ENCODE measurements around the gene NUCB2.

The NUCB2 gene

GRCh38 chr11:17331669-17332068 lies 55.1 kb downstream of the NUCB2 start:
- FAIRE-seq (no peak), DNase-seq (ENCODE audit: low spot score) (no peak)

DNA sequence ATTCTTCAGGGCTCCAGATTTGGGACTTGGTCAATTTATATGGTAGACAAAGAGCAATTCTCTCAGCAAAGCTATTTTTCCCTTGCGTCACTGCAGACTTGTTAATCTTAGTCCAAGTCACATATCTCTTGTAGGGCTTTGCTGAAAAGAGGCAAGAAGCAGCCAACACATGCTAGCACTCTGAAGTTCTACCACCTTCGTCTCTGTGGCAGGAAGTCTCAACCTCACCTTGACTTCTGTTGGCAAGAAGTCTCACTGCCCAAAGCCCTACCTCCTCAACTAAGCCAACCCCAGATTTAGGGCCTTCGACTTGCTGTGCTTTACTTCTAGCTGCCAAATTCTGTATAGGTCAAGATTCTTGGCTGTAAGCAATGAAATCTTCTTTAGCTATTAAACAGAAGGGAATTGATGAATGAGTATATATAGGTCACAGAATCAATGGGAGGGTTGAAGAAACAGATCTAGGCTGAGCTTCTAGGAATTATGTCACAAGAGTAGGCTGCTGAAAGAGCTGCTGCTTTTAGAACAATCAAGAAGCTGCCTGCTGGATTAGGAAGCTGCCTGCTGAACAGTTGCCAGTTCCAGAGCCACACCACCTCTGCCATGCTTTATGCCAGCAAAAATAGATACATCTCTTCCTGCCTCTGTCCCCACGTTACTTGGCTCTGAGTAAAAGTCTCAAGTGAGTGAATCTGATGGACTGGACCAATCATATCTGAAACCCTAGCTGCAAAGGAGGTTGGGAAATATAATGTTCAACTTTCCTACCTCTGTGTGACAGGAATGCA lies 57.5 kb downstream of the NUCB2 start:
- FAIRE-seq, result no peak
- no peak for DNase-seq (ENCODE audit: low spot score)

- DNase-seq (ENCODE audit: low spot score) (no peak), FAIRE-seq (no peak)
Observed at GRCh38 chr11:17343257-17343656, 66.7 kb downstream of the NUCB2 start.

- DNase-seq (ENCODE audit: low spot score) (no peak), FAIRE-seq (no peak)
Observed at GRCh38 chr11:17343907-17344306, 67.4 kb downstream of the NUCB2 start.

GRCh38 chr11:17347676-17348075 lies 71.1 kb downstream of the NUCB2 start:
- DNase-seq (ENCODE audit: low spot score) (no peak), FAIRE-seq (no peak)

DNA sequence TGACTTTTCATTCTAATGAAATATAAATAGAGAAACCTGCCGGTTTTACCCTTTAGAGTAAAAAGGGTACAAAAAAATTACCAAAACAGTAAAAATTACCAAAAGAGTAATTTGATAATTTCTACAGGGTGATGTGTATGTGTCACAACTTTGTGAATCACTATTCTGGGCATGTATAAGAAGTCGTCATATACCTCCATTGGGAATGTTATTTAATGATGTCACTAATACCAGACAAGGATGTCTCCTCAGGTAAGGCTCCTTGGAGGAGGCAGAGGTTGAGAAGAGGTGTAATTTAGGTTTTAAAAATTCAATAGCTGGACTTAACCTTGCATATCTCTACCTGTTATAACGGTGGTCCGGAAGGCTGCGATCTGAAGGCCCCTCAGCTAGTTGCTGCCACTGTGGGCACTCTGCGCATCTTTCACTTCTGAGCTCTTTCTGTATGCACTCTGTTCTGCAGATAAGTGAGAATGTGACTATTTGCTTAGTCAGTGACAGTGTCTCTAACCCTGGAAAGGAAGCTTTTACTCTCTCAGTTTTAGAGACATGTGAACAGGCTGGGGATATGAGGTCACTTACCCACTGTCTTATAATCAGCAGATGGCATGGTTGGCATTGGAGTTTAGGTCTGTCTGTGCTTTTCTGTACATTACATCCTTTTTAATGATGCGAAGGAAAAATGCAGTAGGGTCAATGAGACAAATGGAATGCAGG lies 74.1 kb downstream of the NUCB2 start:
- FAIRE-seq (no peak), DNase-seq (ENCODE audit: low spot score) (no peak)

DNA sequence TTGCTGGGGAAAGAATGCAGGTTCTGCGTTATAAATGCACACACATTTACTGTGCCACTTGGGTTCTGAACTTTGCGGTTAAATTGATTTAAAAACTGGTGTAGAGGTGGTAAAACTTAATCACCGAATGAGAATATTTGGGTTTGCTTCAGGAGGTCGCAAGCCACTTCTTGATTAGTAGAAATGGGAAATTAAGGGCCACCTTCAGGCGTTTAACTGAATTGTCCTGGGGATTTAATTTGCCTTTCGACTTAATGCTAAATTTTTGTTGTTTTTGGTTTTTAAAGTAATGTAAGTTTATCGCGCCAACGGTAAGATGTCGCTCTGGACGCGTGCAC lies 74.6 kb downstream of the NUCB2 start:
- DNase-seq (ENCODE audit: low spot score) (no peak), FAIRE-seq (no peak)

GRCh38 chr11:17351510-17352176 lies 75.1 kb downstream of the NUCB2 start, which contains the start of gene NCR3LG1:
NCR3LG1 (plus strand) TSS chr11:17351800; CDS start chr11:17351970, 170 bp downstream.
- FAIRE-seq, result no peak
- DNase-seq (ENCODE audit: low spot score), result no peak

DNA sequence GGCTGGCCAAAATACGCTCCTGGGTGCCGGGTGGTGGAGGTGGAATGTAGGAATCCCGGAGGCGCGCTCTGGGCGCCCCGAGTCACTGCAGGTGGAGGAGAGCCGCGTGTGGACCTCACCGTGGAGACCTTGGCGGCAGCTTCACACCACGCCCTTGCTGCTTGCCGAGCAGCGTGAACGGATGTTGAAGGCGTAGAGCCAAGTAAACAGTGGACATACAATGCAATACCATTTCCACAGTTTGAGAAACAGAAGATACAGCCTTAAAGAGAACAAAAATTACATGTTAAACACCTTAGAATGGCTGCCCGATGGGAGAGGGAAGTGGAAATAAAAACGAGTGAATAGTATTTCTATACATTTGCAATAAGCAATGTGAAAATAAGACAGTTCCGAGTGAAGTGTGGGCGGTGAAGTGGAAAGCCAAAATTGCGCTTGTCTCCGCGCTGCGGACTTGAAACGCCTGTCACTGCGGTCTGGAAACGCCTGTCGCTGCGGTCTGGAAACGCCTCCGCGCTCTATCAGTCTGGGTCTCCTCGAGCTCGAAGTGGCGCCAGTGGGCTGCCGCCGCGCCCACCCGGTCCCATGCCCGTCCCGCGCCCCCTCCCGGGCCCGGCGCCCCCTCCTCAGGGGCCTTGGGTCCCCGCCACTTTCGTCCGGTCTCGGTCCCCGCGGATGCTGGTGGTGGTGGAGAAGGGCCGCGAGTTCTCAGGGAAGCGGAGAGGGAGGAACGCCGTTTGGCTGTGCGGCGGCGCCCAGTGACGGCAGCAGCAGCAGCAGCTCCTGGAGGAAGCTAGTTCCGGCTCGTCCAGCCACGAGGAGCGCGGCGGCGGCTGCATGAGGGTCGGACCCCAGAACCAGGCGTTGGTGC lies 76.6 kb downstream of the NUCB2 start:
- FAIRE-seq, result no peak
- peak; percentile 65 for DNase-seq (ENCODE audit: low spot score)

- DNase-seq (ENCODE audit: low spot score) (no peak), FAIRE-seq (no peak)
Observed at GRCh38 chr11:17353821-17354600, 77.5 kb downstream of the NUCB2 start.

GRCh38 chr11:17354601-17354991 lies 78.1 kb downstream of the NUCB2 start:
- FAIRE-seq (no peak), DNase-seq (ENCODE audit: low spot score) (peak; percentile 65)

DNA sequence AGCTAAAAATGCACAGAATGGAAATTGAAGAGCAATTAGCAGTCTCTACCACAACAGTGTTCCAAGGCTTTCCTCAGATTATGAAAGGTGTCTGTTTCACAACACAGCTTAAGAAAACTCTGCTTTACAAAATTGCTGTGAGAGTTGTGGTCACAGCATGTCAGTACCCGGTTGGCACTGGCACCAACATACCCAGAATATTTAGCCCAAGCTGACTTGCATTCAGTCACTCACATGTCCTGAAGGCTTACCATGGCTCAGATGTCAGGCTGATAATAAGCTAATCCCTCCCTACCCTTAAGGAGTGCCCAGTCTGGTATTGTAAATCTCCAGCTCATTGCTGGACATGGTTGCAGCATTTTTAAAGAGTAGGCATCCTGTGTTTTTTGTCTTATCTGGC lies 90.0 kb downstream of the NUCB2 start:
- DNase-seq (ENCODE audit: low spot score), result no peak
- FAIRE-seq, result no peak

DNA sequence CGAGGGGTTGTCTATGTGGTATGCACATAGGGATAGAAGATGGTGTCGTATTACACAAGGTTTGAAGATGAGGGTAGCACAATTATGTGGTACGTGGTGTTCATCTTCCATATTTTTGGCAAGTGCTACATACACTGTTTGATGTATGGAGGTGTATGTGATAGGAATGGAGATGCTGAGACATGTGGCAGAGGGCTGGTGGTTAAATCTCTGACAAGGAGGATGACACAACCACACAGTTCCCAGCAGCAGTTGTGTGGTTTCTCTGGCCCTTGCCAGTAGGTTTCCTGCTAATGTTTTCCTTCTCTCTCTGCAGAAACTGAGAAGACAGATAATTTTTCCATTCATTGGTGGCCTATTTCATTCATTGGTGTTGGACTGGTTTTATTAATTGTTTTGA lies 92.0 kb downstream of the NUCB2 start:
- no peak for DNase-seq (ENCODE audit: low spot score)
- FAIRE-seq, result no peak

GRCh38 chr11:17369094-17369493 lies 92.6 kb downstream of the NUCB2 start:
- FAIRE-seq, result no peak
- no peak for DNase-seq (ENCODE audit: low spot score)

GRCh38 chr11:17369684-17370243 lies 93.2 kb downstream of the NUCB2 start:
- FAIRE-seq (no peak), DNase-seq (ENCODE audit: low spot score) (no peak)

- DNase-seq (ENCODE audit: low spot score), result no peak
- FAIRE-seq, result no peak
Observed at GRCh38 chr11:17371614-17372013, 95.1 kb downstream of the NUCB2 start.

- DNase-seq (ENCODE audit: low spot score) (no peak), FAIRE-seq (no peak)
Observed at GRCh38 chr11:17375547-17375946, 99.0 kb downstream of the NUCB2 start.

- DNase-seq (ENCODE audit: low spot score), result no peak
- no peak for FAIRE-seq
Observed at GRCh38 chr11:17376493-17376892, 100.0 kb downstream of the NUCB2 start.

- DNase-seq (ENCODE audit: low spot score) (no peak), FAIRE-seq (no peak)
Observed at GRCh38 chr11:17378655-17379054, 102.1 kb downstream of the NUCB2 start.

Measured in urothelium cell line (cell line).